Measurements from ENCODE around the gene PRKG1.

GRCh38 chr10:51344371-51344770 is 270.1 kb downstream of the PRKG1 start:
- no peak for TF ChIP-seq CTCF (IDR thresholded peaks at IDR 0.05; ENCODE audit: low read depth, low read length)
- no peak for TF ChIP-seq EZH2phosphoT487 (IDR thresholded peaks at IDR 0.05; ENCODE audit: low read depth)

Data from OCI-LY3 (cell line).